Activated T-cell treated with anti-CD3 and anti-CD28 coated beads, Interleukin-2, amount 50 U/mL, for 4 hours (primary cell): ENCODE data around the gene RABL6. TPM values are rescaled to one million over a fixed set of nuclear protein-coding genes. Genes with fewer than 3 reads are reported as not detected.
"Not testable (repeated sequence)": the region's sequence is repeated elsewhere in the genome, so short reads cannot be mapped to it uniquely, and the experiment has no call there.

Experiments used
- ATAC-seq, 2 donors: fragments of 200-7000 bp; cut with Tn5 transposase; one replicate each; pipeline ENCODE4 v1.10.0; 2021
- DNase-seq: peaks from one replicate; pipeline ENCODE4 v3.0.0-alpha.2; 2020
- H3K27me3 Mint-ChIP-seq: one replicate; pipeline ENCODE4 v1.8.0; 2021; ENCODE audit warnings: low read depth, mixed read lengths
- H3K36me3 Mint-ChIP-seq: one replicate; pipeline ENCODE4 v1.8.0; 2022; ENCODE audit warnings: mixed read lengths; ENCODE audit not compliant: insufficient read depth
- H3K4me1 Mint-ChIP-seq: one replicate; pipeline ENCODE4 v1.8.0; 2021; ENCODE audit warnings: low read depth, mixed read lengths
- H3K4me3 Mint-ChIP-seq: one replicate; pipeline ENCODE4 v1.8.0; 2021; ENCODE audit warnings: mild to moderate bottlenecking, moderate library complexity, mixed read lengths
- H3K9me3 Mint-ChIP-seq: one replicate; pipeline ENCODE4 v1.8.0; 2021; ENCODE audit warnings: mixed read lengths
- total RNA-seq, 3 donors: library from RNA; stranded (reverse); gene quantifications; one replicate each; pipeline ENCODE4 v1.2.1, GENCODE V29; 2021

Gene RABL6
- total RNA-seq, 3 donors from 2014 or later, result 90.6 to 103 (median 100) TPM

- Mint-ChIP-seq H3K36me3 (no peaks in the 10 kb centered on the region), H3K27me3 (peaks cover 3% of the 10 kb centered on the region), H3K4me1 (peaks cover 10% of the 10 kb centered on the region), H3K4me3 (no peak overlapping the region), H3K9me3 (no peaks in the 10 kb centered on the region)
- ATAC-seq (no peak), DNase-seq (no peak)
Observed at GRCh38 chr9:136786451-136786850, 21.3 kb upstream of the RABL6 start.

GRCh38 chr9:136786983-136787382, 20.8 kb upstream of the RABL6 start:
- not testable (repeated sequence) for DNase-seq, H3K36me3 Mint-ChIP-seq, ATAC-seq, H3K9me3 Mint-ChIP-seq, H3K27me3 Mint-ChIP-seq, H3K4me3 Mint-ChIP-seq
- peaks cover 12% of the 10 kb centered on the region for H3K4me1 Mint-ChIP-seq

- H3K27me3 Mint-ChIP-seq, result peaks cover 3% of the 10 kb centered on the region
- peak; percentile 57 for DNase-seq
- no peak for ATAC-seq
- no peaks in the 10 kb centered on the region for H3K36me3 Mint-ChIP-seq
- H3K9me3 Mint-ChIP-seq, result no peaks in the 10 kb centered on the region
- no peak overlapping the region for H3K4me3 Mint-ChIP-seq
- peaks cover 17% of the 10 kb centered on the region for H3K4me1 Mint-ChIP-seq
Observed at GRCh38 chr9:136787690-136788400, 19.9 kb upstream of the RABL6 start.

- H3K27me3 Mint-ChIP-seq, ATAC-seq, H3K36me3 Mint-ChIP-seq, H3K4me3 Mint-ChIP-seq, H3K9me3 Mint-ChIP-seq, DNase-seq: not testable (repeated sequence)
- H3K4me1 Mint-ChIP-seq, result peaks cover 19% of the 10 kb centered on the region
Observed at GRCh38 chr9:136788644-136789522, 18.9 kb upstream of the RABL6 start.

GRCh38 chr9:136789523-136789937, 18.2 kb upstream of the RABL6 start:
- Mint-ChIP-seq H3K9me3 (no peaks in the 10 kb centered on the region), H3K27me3 (peaks cover 3% of the 10 kb centered on the region), H3K4me3 (no peak overlapping the region), H3K36me3 (no peaks in the 10 kb centered on the region), H3K4me1 (peaks cover 19% of the 10 kb centered on the region)
- ATAC-seq (no peak), DNase-seq (no peak)

- Mint-ChIP-seq H3K36me3 (no peaks in the 10 kb centered on the region), H3K9me3 (no peaks in the 10 kb centered on the region)
Observed at GRCh38 chr9:136790640-136791515, 16.9 kb upstream of the RABL6 start, which contains the start of gene TMEM141. TMEM141 (plus strand) TSS chr9:136791344; CDS start chr9:136791371, 27 bp downstream.

GRCh38 chr9:136791516-136792276, 16.1 kb upstream of the RABL6 start:
- Mint-ChIP-seq H3K27me3 (peaks cover 5% of the 10 kb centered on the region), H3K36me3 (no peaks in the 10 kb centered on the region), H3K9me3 (no peaks in the 10 kb centered on the region), H3K4me3 (peak overlapping the region; percentile 79), H3K4me1 (peaks cover 25% of the 10 kb centered on the region)
- ATAC-seq (peak; percentile 11), DNase-seq (peak; percentile 62)

More at GRCh38 chr9:136790640-136791515, 16.9 kb upstream of the RABL6 start, which contains the start of gene TMEM141:
- H3K4me1 Mint-ChIP-seq, result peaks cover 19% of the 10 kb centered on the region
- H3K27me3 Mint-ChIP-seq, result peaks cover 3% of the 10 kb centered on the region
- H3K4me3 Mint-ChIP-seq, result peak within 1 kb of the TSS; percentile 79
- DNase-seq (peak; percentile 100), ATAC-seq (peak; percentile 91 to 94)

GRCh38 chr9:136792321-136793085, 15.2 kb upstream of the RABL6 start:
- Mint-ChIP-seq H3K9me3 (no peaks in the 10 kb centered on the region), H3K4me1 (peaks cover 25% of the 10 kb centered on the region), H3K4me3 (peak overlapping the region; percentile 79), H3K36me3 (no peaks in the 10 kb centered on the region), H3K27me3 (peaks cover 6% of the 10 kb centered on the region)
- DNase-seq (no peak), ATAC-seq (no peak)

- H3K9me3 Mint-ChIP-seq, result no peaks in the 10 kb centered on the region
- H3K4me1 Mint-ChIP-seq, result peaks cover 18% of the 10 kb centered on the region
- no peaks in the 10 kb centered on the region for H3K36me3 Mint-ChIP-seq
- H3K4me3 Mint-ChIP-seq, result no peak overlapping the region
- peaks cover 6% of the 10 kb centered on the region for H3K27me3 Mint-ChIP-seq
- DNase-seq (no peak), ATAC-seq (no peak)
Observed at GRCh38 chr9:136793086-136793946, 14.4 kb upstream of the RABL6 start.

- Mint-ChIP-seq H3K4me1 (peaks cover 18% of the 10 kb centered on the region), H3K36me3 (no peaks in the 10 kb centered on the region), H3K27me3 (peaks cover 6% of the 10 kb centered on the region), H3K4me3 (no peak overlapping the region), H3K9me3 (no peaks in the 10 kb centered on the region)
- ATAC-seq, result no peak
- DNase-seq, result no peak
Observed at GRCh38 chr9:136794281-136794999, 13.3 kb upstream of the RABL6 start.

GRCh38 chr9:136795000-136795348, 12.8 kb upstream of the RABL6 start:
- Mint-ChIP-seq H3K4me3 (no peak overlapping the region), H3K27me3 (peaks cover 6% of the 10 kb centered on the region), H3K4me1 (peaks cover 18% of the 10 kb centered on the region), H3K9me3 (no peaks in the 10 kb centered on the region), H3K36me3 (no peaks in the 10 kb centered on the region)
- no peak for DNase-seq
- no peak for ATAC-seq
